GM12878 (cell line): Measurements from ENCODE around the gene PTPN13. TPM values are rescaled to one million over a fixed set of nuclear protein-coding genes. Genes with fewer than 3 reads are reported as not detected.

Experiments used
- ATAC-seq: fragments of 200-7000 bp; cut with Tn5 transposase; 3 replicates; pipeline ENCODE4 v1.9.1; 2020; ENCODE audit warnings: mild to moderate bottlenecking, moderate library complexity
- BruUV-seq: library from RNA; stranded (reverse); fragments of 400-500 nt; replicated peaks from 2 replicates; lab custom pipeline; 2021; lab: Mats Ljungman, UMichigan
- CTCF ChIA-PET: fragments of 300-600 bp; sonication (Branson Sonifier 250); formaldehyde crosslinking; extraction: SDS; loops from one replicate; lab custom pipeline; 2021; ENCODE audit warnings: inconsistent platforms; lab: Yijun Ruan, JAX
- POLR2A ChIA-PET: fragments of 350-600 bp; formaldehyde crosslinking; extraction: SDS; loops from one replicate; lab custom pipeline; 2021; ENCODE audit warnings: inconsistent platforms; lab: Charles Lee
- RAD21 ChIA-PET: fragments of 300-600 bp; sonication (Branson Sonifier 250); formaldehyde crosslinking; loops from one replicate; lab custom pipeline; 2023; ENCODE audit warnings: antibody characterized with exemption; ENCODE audit not compliant: unreplicated experiment; lab: Charles Lee
- SMC1A ChIA-PET: fragments of 300-600 bp; sonication (Branson Sonifier 250); formaldehyde crosslinking; loops from one replicate; lab custom pipeline; 2023; ENCODE audit not compliant: unreplicated experiment, uncharacterized antibody; lab: Charles Lee
- DNase-seq: peaks from one replicate; pipeline ENCODE4 v3.0.0-alpha.2; 2011; ENCODE audit warnings: low read depth, low spot score
- FAIRE-seq: peaks from 3 replicates; lab custom pipeline; 2011; peaks lifted over from hg19 to GRCh38; lab: Jason Lieb, UNC
- H2AFZ ChIP-seq: 2 replicates; pipeline ENCODE4 v1.6.0; 2011; ENCODE audit warnings: low read depth, low read length, control low read depth; ENCODE audit not compliant: control insufficient read depth
- H3K27ac ChIP-seq: 2 replicates; pipeline ENCODE4 v1.5.1; 2011; ENCODE audit warnings: control low read depth; ENCODE audit not compliant: control insufficient read depth, insufficient read depth
- H3K27me3 ChIP-seq, 2 experiments: replicated peaks in 1 of 2; 2 replicates each; pipeline versions ENCODE4 v1.6.0 to v1.6.1; 2011; ENCODE audit warnings: low read length in 1 of 2; ENCODE audit not compliant: control insufficient read depth in 2 of 2, insufficient read depth in 2 of 2
- H3K36me3 ChIP-seq, 2 experiments: 2 replicates each; pipeline ENCODE4 v1.5.1; 2011; ENCODE audit warnings: low read length in 1 of 2; ENCODE audit not compliant: control insufficient read depth in 2 of 2, insufficient read depth in 2 of 2
- H3K4me1 ChIP-seq: 2 replicates; pipeline ENCODE4 v1.6.1; 2011; ENCODE audit warnings: mild to moderate bottlenecking, low read length, moderate library complexity, mixed read lengths; ENCODE audit not compliant: control insufficient read depth, insufficient read depth
- H3K4me2 ChIP-seq: 2 replicates; pipeline ENCODE4 v1.6.0; 2011; ENCODE audit warnings: control low read depth; ENCODE audit not compliant: control insufficient read depth, insufficient read depth
- H3K4me3 ChIP-seq: fragments of 200-600 bp; sonication (generic); 2 replicates; pipeline ENCODE4 v1.5.1; 2016
- H3K79me2 ChIP-seq: 2 replicates; pipeline ENCODE4 v1.6.0; 2011; ENCODE audit warnings: low read length; ENCODE audit not compliant: control insufficient read depth, insufficient read depth
- H3K9ac ChIP-seq: 2 replicates; pipeline ENCODE4 v1.8.0; 2011; ENCODE audit warnings: low read length, control low read depth, mixed read lengths; ENCODE audit not compliant: control insufficient read depth, insufficient read depth
- H3K9me3 ChIP-seq: replicated peaks from 3 replicates; pipeline ENCODE4 v1.5.1; 2011; ENCODE audit warnings: mild to moderate bottlenecking, low read length; ENCODE audit not compliant: control insufficient read depth, insufficient read depth
- H4K20me1 ChIP-seq: 2 replicates; pipeline ENCODE4 v1.6.0; 2011; ENCODE audit not compliant: control insufficient read depth, insufficient read depth
- CHD4 ChIP-seq: fragments of 200-600 bp; sonication (generic); IDR thresholded peaks from 2 replicates; pipeline ENCODE4 v1.6.1; 2016; ENCODE audit warnings: mild to moderate bottlenecking
- EED ChIP-seq: sonication (generic); IDR thresholded peaks from 2 replicates; pipeline ENCODE4 v1.6.1; 2016; ENCODE audit warnings: antibody characterized with exemption, low read depth
- NFYB ChIP-seq: IDR thresholded peaks from 2 replicates; pipeline ENCODE4 v1.6.1; 2011; ENCODE audit warnings: low read depth, mild to moderate bottlenecking, low read length, improper control_type of control experiment, moderate library complexity; ENCODE audit not compliant: insufficient read depth
- POU2F2 ChIP-seq: IDR thresholded peaks from 3 replicates; pipeline ENCODE4 v1.6.1; 2011; ENCODE audit warnings: low read depth, mild to moderate bottlenecking, low read length, borderline replicate concordance
- RUNX3 ChIP-seq: IDR thresholded peaks from 2 replicates; pipeline ENCODE4 v1.6.1; 2012; ENCODE audit warnings: low read length, inconsistent platforms
- SPI1 ChIP-seq: IDR thresholded peaks from 2 replicates; pipeline ENCODE4 v1.6.1; 2011; ENCODE audit warnings: low read depth, mild to moderate bottlenecking, low read length, moderate library complexity, borderline replicate concordance; ENCODE audit not compliant: insufficient read depth
- SREBF2 ChIP-seq: IDR thresholded peaks from 2 replicates; pipeline ENCODE4 v1.6.1; 2012; ENCODE audit warnings: mild to moderate bottlenecking, low read length
- TCF7 ChIP-seq: IDR thresholded peaks from 2 replicates; pipeline ENCODE4 v1.6.1; 2014; ENCODE audit warnings: antibody characterized with exemption, borderline replicate concordance
- ZBTB40 ChIP-seq: fragments of 450-650 bp; IDR thresholded peaks from 2 replicates; pipeline ENCODE4 v1.6.1; 2016; ENCODE audit warnings: mild to moderate bottlenecking, moderate library complexity, borderline replicate concordance
- WGBS: methylation state at CpG from one replicate; pipeline ENCODE4 v1.1.6; 2016; ENCODE audit warnings: low lambda C conversion rate; ENCODE audit not compliant: insufficient replicate concordance, insufficient coverage; ENCODE audit errors: missing lambda C conversion rate; 5-methylcytosine and 5-hydroxymethylcytosine counted together
- in situ Hi-C: fragments of 300-500 bp; cut with MboI; formaldehyde crosslinking; loops from 9 replicates; pipeline ENCODE4 v1.14.3; 2018; ENCODE audit warnings: mixed read lengths
- intact Hi-C: fragments of 100-400 bp; cut with micrococcal nuclease; formaldehyde crosslinking; loops from one replicate; pipeline ENCODE4 v1.14.2; 2022; ENCODE audit not compliant: unreplicated experiment
- polyA plus RNA-seq, 11 experiments: library from polyadenylated mRNA; depleted of rRNA in 4 of 11; unstranded in 6 of 11; stranded (reverse) in 5 of 11; fragments of >200 nt; fragmentation: Nextera tagmentation in 4 of 11; fragmentation: Illumina TruSeq in 1 of 11; extraction: Ambion mirVana in 4 of 11; extraction: Trizol in 1 of 11; gene quantifications; 1 replicate in 1 of 11; 2 replicates in 10 of 11; pipeline versions ENCODE4 v1.2.1 to v1.2.3, GENCODE V29; 2011 to 2016; ENCODE audit warnings: inconsistent platforms in 2 of 11, missing spikeins in 2 of 11, low read depth in 1 of 11
- total RNA-seq, 4 experiments: library from RNA; depleted of rRNA in 3 of 4; stranded (reverse); fragments of >200 nt in 3 of 4; fragmentation: Illumina TruSeq in 1 of 4; extraction: Trizol in 1 of 4; gene quantifications; 2 replicates each; pipeline versions ENCODE4 v1.2.1 to v1.2.3, GENCODE V29; 2013 to 2021

PTPN13 gene
- total and polyA plus RNA-seq, 10 of the 15 experiments (the other 5 are each of a cell fraction or from before 2014, with no cell fraction given): 8.5 to 69.4 (median 33.9) TPM

GRCh38 chr4:86608757-86609375 is 14.8 kb downstream of the PTPN13 start:
- Histone ChIP-seq H2AFZ (no peak overlapping the region), H3K9ac (no peak overlapping the region), H3K4me2 (no peak overlapping the region), H3K9me3 (no peaks in the 10 kb centered on the region), H3K4me1 (no peaks in the 10 kb centered on the region), H3K27ac (no peak overlapping the region), H3K79me2 (no peaks in the 10 kb centered on the region), H4K20me1 (no peaks in the 10 kb centered on the region), H3K4me3 (no peak overlapping the region), H3K36me3 (no peaks in the 10 kb centered on the region), H3K27me3 (0 out of 4 replicates have a peak, but pooled peaks cover 0 to 2% of the 10 kb centered on the region in 2 experiments)
- WGBS: 0% methylated on average over 2 of the region's 2 CpGs
- POLR2A ChIA-PET: interaction anchor here (0.5 to 2.5 kb wide), 5 partner anchors 10 to 33 kb away, joined by 3 to 22 read pairs (median 3); partner anchors contain the start of gene PTPN13
- DNase-seq (no peak), FAIRE-seq (no peak), ATAC-seq (no peak)
- intact Hi-C loops: no loop called here
- TF ChIP-seq NFYB (no peak), SREBF2 (no peak), TCF7 (no peak)
- BruUV-seq: no TSS peak
- RAD21 ChIA-PET: interaction anchor here (0.7 to 2.5 kb wide), 3 partner anchors 9 to 44 kb away, joined by 3 to 14 read pairs (median 3); partner anchors contain the start of gene PTPN13
- SMC1A ChIA-PET: interaction anchor here (1.4 to 9.0 kb wide), 8 partner anchors 12 to 110 kb away, joined by 3 to 67 read pairs (median 8); partner anchors contain the start of gene PTPN13
- in situ Hi-C loops: no loop called here
- CTCF ChIA-PET: interaction anchor here (1.0 to 1.5 kb wide), 3 partner anchors 15 to 112 kb away, joined by 3 read pairs; no protein-coding TSS in a partner anchor

GRCh38 chr4:86611757-86612156 is 17.6 kb downstream of the PTPN13 start:
- Histone ChIP-seq H3K27me3 (0 out of 4 replicates have a peak, but pooled peaks cover 0 to 2% of the 10 kb centered on the region in 2 experiments), H3K4me2 (no peak overlapping the region), H3K27ac (no peak overlapping the region), H4K20me1 (no peaks in the 10 kb centered on the region), H3K4me1 (no peaks in the 10 kb centered on the region), H2AFZ (no peak overlapping the region), H3K79me2 (no peaks in the 10 kb centered on the region), H3K4me3 (no peak overlapping the region), H3K36me3 (no peaks in the 10 kb centered on the region), H3K9ac (no peak overlapping the region), H3K9me3 (no peaks in the 10 kb centered on the region)
- DNase-seq: no peak
- ChIA-PET RAD21 (interaction anchor here (1.1 kb wide), 1 partner anchor 11 kb away, joined by 3 read pairs; no protein-coding TSS in a partner anchor), POLR2A (interaction anchor here (1.6 to 1.8 kb wide), 3 partner anchors 14 to 24 kb away, joined by 3 to 5 read pairs (median 4); no protein-coding TSS in a partner anchor), SMC1A (interaction anchor here (0.6 to 9.0 kb wide), 8 partner anchors 11 to 523 kb away, joined by 3 to 67 read pairs (median 4); no protein-coding TSS in a partner anchor), CTCF (interaction anchor here (0.7 to 3.5 kb wide), 4 partner anchors 13 to 113 kb away, joined by 4 to 13 read pairs (median 8); partner anchors contain the start of gene PTPN13)
- no peak for FAIRE-seq
- peak; percentile 15 for ATAC-seq
- intact Hi-C loops (no loop called here), in situ Hi-C loops (no loop called here)
- BruUV-seq: no TSS peak
- WGBS: 0% methylated on average over 2 of the region's 2 CpGs
- TF ChIP-seq RUNX3 (peak; percentile 33; the same call in 1 of the 2 replicates), CHD4 (no peak), ZBTB40 (no peak), SPI1 (no peak), POU2F2 (no peak), EED (peak; percentile 33; the same call in 1 of the 2 replicates)
